Epidermal melanocyte (primary cell): Measurements from ENCODE around the gene CD27.
A peak's percentile ranks its signal among the peaks of the same experiment; 100 is the strongest.
"Not testable (repeated sequence)": the region's sequence is repeated elsewhere in the genome, so short reads cannot be mapped to it uniquely, and the experiment has no call there.

ENCODE experiments used
- DNase-seq: peaks from one replicate; pipeline ENCODE4 v3.0.0; 2011; ENCODE audit warnings: low spot score; ENCODE audit not compliant: insufficient read length

CD27 gene

DNA sequence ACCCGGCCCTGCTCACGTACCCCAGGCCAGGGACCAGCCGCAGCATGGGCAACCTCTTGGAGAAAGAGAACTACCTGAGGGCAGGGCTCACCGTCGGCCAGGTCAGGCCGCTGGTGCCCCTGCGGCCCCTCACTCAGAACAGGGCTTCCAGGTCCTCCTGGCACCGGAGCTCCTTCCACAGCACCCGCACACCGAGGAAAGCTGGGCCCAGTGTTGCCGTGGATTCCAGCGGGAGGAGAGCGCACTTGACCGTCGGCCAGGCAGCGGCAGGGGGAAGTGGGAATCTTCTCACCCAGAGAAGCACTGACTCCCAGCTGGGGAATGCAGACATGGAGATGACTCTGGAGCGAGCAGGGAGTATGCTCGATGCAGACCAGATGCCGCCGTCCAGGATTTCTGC, 33.7 kb downstream of the CD27 start:
- DNase-seq, result no peak

GRCh38 chr12:6488240-6488639, 43.5 kb downstream of the CD27 start:
- DNase-seq, result no peak

- DNase-seq, result no peak
Observed at GRCh38 chr12:6489449-6489848, 44.7 kb downstream of the CD27 start.

- DNase-seq, result not testable (repeated sequence)
Observed at GRCh38 chr12:6490673-6491072, 45.9 kb downstream of the CD27 start.

DNA sequence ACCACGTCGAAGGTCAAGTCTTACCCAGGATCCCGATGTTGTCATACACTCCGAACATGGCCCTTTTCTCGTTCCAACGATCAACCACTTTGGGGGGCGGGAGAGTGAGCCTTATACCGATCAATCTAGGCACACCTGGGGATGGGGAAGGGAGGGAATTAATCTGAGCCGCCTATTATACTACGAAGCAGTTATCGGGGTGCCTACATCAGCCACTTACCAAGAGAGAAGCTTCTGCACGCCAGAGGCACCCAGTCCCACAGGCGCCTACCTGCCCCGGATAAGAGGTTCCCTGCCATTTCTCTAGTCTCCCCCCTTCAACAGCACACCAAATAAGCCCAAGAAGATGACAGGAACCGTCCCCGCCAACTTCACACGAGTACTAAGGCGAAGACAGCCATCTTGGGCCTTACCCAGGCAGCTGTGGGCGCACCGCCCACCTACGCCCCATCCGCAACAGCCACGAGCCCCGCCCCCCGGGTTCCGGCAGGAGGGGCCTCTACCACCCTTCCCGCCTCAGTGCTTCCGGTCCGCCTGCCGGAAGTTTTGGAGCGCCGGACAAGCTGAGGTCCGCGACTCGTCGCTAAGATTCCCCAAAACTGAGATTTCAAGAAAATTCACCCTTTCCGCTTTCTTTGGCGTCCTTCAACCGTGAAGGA, 48.2 kb downstream of the CD27 start, which contains the start of gene MRPL51:
Gene MRPL51 (minus strand): TSS at position 425 of the 659 bp plus-strand sequence. CDS start 126 bp downstream, at position 299.
- peak; percentile 86 for DNase-seq

DNA sequence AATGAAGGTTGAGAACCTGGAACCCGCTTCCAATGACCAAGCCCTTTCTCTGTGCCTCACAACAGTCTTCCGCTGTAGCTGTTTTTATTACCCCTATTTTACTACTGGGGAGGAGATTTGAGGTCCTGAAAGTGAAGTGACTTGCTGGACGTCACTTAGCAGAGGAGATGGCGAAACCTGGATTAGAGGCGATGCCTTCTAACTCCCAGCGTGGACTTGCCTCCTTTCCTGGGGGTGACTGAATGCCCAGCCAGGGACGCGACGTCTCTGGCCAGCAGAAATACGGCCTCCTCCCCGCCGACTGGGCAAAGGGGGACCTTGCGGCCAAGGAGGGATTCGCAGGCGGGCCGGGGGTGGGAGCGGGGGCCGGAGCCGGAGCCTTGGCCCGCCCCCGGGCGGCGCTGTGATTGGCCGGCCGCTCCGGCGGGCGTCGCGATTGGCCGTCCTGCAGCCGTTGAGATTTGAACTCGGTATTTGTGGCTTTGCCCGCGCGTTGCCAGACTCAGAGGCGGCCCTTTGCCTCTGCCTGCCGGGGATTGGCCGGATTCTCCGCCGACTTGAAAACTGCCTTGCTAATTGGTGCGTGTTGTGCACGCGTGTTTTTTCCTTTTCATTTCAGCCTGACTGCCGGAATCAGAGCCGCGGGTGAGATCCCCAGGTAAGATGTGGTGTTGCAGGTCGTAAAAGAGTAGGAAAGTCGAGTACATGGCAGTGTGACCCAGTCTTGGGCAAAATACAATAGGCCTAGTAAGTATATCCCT, 48.9 kb downstream of the CD27 start, which contains the start of gene NCAPD2:
Gene NCAPD2 (plus strand): TSS at position 606 of the 761 bp plus-strand sequence. CDS start 997 bp downstream, outside the sequence.
- peak; percentile 87 for DNase-seq

- DNase-seq, result no peak
Observed at GRCh38 chr12:6494258-6494743, 49.5 kb downstream of the CD27 start.

DNA sequence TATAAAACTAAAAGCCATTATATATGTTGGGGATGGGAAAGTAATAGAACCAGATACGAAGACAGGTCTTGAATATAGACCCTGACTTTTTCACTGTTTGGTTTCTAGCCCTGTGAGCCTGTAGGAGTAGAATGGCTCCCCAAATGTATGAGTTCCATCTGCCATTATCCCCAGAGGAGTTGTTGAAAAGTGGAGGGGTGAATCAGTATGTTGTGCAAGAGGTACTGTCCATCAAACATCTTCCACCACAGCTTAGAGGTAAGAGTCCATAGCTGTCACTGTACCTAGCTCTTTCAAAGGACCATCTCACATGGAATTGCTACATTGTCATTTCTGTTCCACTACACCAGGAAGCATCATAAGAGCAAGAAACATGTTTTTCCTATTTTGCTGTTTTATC, 50.2 kb downstream of the CD27 start:
- no peak for DNase-seq

DNA sequence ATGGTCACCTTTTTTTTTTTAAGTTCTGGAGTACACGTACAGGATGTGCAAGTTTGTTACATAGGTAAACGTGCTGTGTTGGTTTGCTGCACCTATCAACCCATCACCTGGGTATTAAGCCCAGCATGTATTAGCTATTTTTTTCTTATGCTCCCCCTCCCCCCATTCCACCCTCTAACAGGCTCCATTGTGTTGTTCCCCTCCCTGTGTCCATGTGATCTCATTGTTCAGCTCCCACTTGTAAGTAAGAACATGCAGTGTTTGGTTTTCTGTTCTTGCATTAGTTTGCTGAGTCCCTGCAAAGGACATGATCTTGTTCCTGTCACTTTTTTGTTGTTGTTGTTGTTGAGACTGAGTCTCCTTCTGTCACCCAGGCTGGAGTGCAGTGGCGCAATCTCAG, 52.5 kb downstream of the CD27 start:
- not testable (repeated sequence) for DNase-seq

GRCh38 chr12:6500466-6500865, 55.7 kb downstream of the CD27 start:
- DNase-seq, result no peak
